OCI-LY7 (cell line): ENCODE data around the gene BLACAT1.

Source experiments
- EZH2phosphoT487 ChIP-seq: fragments of 200-600 bp; sonication (generic); IDR thresholded peaks from 2 replicates; pipeline ENCODE4 v1.6.1; 2018; ENCODE audit warnings: low read depth, borderline replicate concordance, mild to moderate bottlenecking, mixed run types, antibody characterized with exemption, low read length, moderate library complexity, mixed read lengths
- TF ChIP-seq, protein P1 (sequence below): fragments of 200-600 bp; sonication (generic); conservative IDR thresholded peaks from 2 replicates; pipeline ENCODE4 v1.5.1; 2014; ENCODE audit warnings: mild to moderate bottlenecking, antibody characterized with exemption, low read length, moderate library complexity, mixed read lengths

- TF ChIP-seq, protein P1, sequence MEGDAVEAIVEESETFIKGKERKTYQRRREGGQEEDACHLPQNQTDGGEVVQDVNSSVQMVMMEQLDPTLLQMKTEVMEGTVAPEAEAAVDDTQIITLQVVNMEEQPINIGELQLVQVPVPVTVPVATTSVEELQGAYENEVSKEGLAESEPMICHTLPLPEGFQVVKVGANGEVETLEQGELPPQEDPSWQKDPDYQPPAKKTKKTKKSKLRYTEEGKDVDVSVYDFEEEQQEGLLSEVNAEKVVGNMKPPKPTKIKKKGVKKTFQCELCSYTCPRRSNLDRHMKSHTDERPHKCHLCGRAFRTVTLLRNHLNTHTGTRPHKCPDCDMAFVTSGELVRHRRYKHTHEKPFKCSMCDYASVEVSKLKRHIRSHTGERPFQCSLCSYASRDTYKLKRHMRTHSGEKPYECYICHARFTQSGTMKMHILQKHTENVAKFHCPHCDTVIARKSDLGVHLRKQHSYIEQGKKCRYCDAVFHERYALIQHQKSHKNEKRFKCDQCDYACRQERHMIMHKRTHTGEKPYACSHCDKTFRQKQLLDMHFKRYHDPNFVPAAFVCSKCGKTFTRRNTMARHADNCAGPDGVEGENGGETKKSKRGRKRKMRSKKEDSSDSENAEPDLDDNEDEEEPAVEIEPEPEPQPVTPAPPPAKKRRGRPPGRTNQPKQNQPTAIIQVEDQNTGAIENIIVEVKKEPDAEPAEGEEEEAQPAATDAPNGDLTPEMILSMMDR, result no peak
- TF ChIP-seq EZH2phosphoT487, result no peak
Measured at GRCh38 chr1:205407970-205408369, 47.9 kb downstream of the BLACAT1 start.
